PC-3 (cell line): Measurements from ENCODE around the gene PURA. TPM values are rescaled to one million over a fixed set of nuclear protein-coding genes. Genes with fewer than 3 reads are reported as not detected.
A peak's percentile ranks its signal among the peaks of the same experiment; 100 is the strongest.

Source experiments
- ATAC-seq: fragments of 200-7000 bp; cut with Tn5 transposase; 2 replicates; pipeline ENCODE4 v1.9.1; 2020; ENCODE audit warnings: mild to moderate bottlenecking, moderate library complexity
- BruUV-seq: library from RNA; stranded (reverse); fragments of 400-500 nt; replicated peaks from 2 replicates; lab custom pipeline; 2021; lab: Mats Ljungman, UMichigan
- CTCF ChIA-PET: fragments of 300-600 bp; sonication (Branson Sonifier 250); formaldehyde crosslinking; loops from one replicate; lab custom pipeline; 2022; ENCODE audit warnings: antibody characterized with exemption; lab: Charles Lee
- POLR2A ChIA-PET: fragments of 300-600 bp; sonication (Branson Sonifier 250); formaldehyde crosslinking; loops from one replicate; lab custom pipeline; 2022; ENCODE audit warnings: antibody characterized with exemption; ENCODE audit not compliant: unreplicated experiment; lab: Charles Lee
- DNase-seq: peaks from one replicate; pipeline ENCODE4 v3.0.0-alpha.2; 2015
- H2AFZ ChIP-seq: fragments of 300-600 bp; sonication (generic); 2 replicates; pipeline ENCODE4 v1.6.0; 2016; ENCODE audit warnings: antibody characterized with exemption, low read length
- H3F3A ChIP-seq: fragments of 300-600 bp; sonication (generic); one replicate; pipeline ENCODE4 v1.6.0; 2017; ENCODE audit warnings: antibody characterized with exemption, low read length, control low read depth, mild to moderate bottlenecking; ENCODE audit not compliant: unreplicated experiment
- H3K27ac ChIP-seq: fragments of 300-600 bp; sonication (generic); 2 replicates; pipeline ENCODE4 v1.5.1; 2016; ENCODE audit warnings: mild to moderate bottlenecking, low read length
- H3K27me3 ChIP-seq: fragments of 300-600 bp; sonication (generic); 2 replicates; pipeline ENCODE4 v1.6.1; 2016; ENCODE audit warnings: low read length, mixed read lengths
- H3K36me3 ChIP-seq: fragments of 300-600 bp; sonication (generic); 2 replicates; pipeline ENCODE4 v1.6.1; 2016; ENCODE audit warnings: low read depth, mixed run types, low read length, mixed read lengths
- H3K4me1 ChIP-seq: fragments of 300-600 bp; sonication (generic); 2 replicates; pipeline ENCODE4 v1.5.1; 2016; ENCODE audit warnings: low read length; ENCODE audit not compliant: insufficient read depth
- H3K4me2 ChIP-seq: fragments of 300-600 bp; sonication (generic); 2 replicates; pipeline ENCODE4 v1.6.0; 2016; ENCODE audit warnings: low read length
- H3K4me3 ChIP-seq: fragments of 300-600 bp; sonication (generic); 2 replicates; pipeline ENCODE4 v1.5.1; 2016; ENCODE audit warnings: mild to moderate bottlenecking, low read length, mixed read lengths
- H3K79me2 ChIP-seq: fragments of 300-600 bp; sonication (generic); 2 replicates; pipeline ENCODE4 v1.6.1; 2017; ENCODE audit warnings: low read length, mixed read lengths
- H3K9ac ChIP-seq: fragments of 300-600 bp; sonication (generic); 2 replicates; pipeline ENCODE4 v1.6.0; 2016; ENCODE audit warnings: mild to moderate bottlenecking, low read length
- H3K9me2 ChIP-seq: fragments of 300-600 bp; sonication (generic); replicated peaks from 2 replicates; pipeline ENCODE4 v1.6.1; 2016; ENCODE audit warnings: mixed run types, low read length, mixed read lengths
- H3K9me3 ChIP-seq: fragments of 300-600 bp; sonication (generic); 2 replicates; pipeline ENCODE4 v1.6.1; 2016; ENCODE audit warnings: low read length, mixed read lengths
- H4K20me1 ChIP-seq: fragments of 300-600 bp; sonication (generic); 2 replicates; pipeline ENCODE4 v1.6.1; 2016; ENCODE audit warnings: low read length, mixed read lengths
- CTCF ChIP-seq: fragments of 300-600 bp; sonication (generic); conservative IDR thresholded peaks from 2 replicates; pipeline ENCODE4 v1.5.1; 2017; ENCODE audit warnings: antibody characterized with exemption, low read depth, mild to moderate bottlenecking, low read length
- EZH2 ChIP-seq: fragments of 300-600 bp; sonication (generic); IDR thresholded peaks from one replicate; pipeline ENCODE4 v1.6.1; 2017; ENCODE audit warnings: antibody characterized with exemption, mild to moderate bottlenecking, low read length; ENCODE audit not compliant: unreplicated experiment
- EZH2phosphoT487 ChIP-seq: fragments of 300-600 bp; sonication (generic); IDR thresholded peaks from 2 replicates; pipeline ENCODE4 v1.6.1; 2018; ENCODE audit warnings: mild to moderate bottlenecking, antibody characterized with exemption, low read length, borderline replicate concordance
- intact Hi-C: fragments of 100-400 bp; cut with micrococcal nuclease; formaldehyde crosslinking; loops from 2 replicates; pipeline ENCODE4 v1.9.0; 2023
- total RNA-seq: library from RNA; depleted of rRNA; stranded (reverse); fragments of >200 nt; gene quantifications from 2 replicates; pipeline ENCODE4 v1.2.3, GENCODE V29; 2014

Gene PURA
- total RNA-seq, 1 experiment from 2014 or later, result 8.5 TPM

GRCh38 chr5:140168371-140168770, 54.5 kb downstream of the PURA start:
- no peak overlapping the region for H3K27ac ChIP-seq
- no peak overlapping the region for H3K4me3 ChIP-seq
- no peaks in the 10 kb centered on the region for H3K9me2 ChIP-seq
- H3K4me2 ChIP-seq, result peak overlapping the region; percentile 15; the same call in 1 of the 2 replicates
- H3K9ac ChIP-seq, result no peak overlapping the region
- DNase-seq, result peak; percentile 67
- POLR2A ChIA-PET, result no interaction called here
- no TSS peak for BruUV-seq
- ATAC-seq, result peak; percentile 53
- intact Hi-C loops, result loop anchor here (5.0 kb wide), 1 partner anchor 189 kb away; no protein-coding TSS in a partner anchor
- no peaks in the 10 kb centered on the region for H3K36me3 ChIP-seq
- no peaks in the 10 kb centered on the region for H3K79me2 ChIP-seq
- H3F3A ChIP-seq, result no peaks in the 10 kb centered on the region
- H4K20me1 ChIP-seq, result no peaks in the 10 kb centered on the region
- H2AFZ ChIP-seq, result no peak overlapping the region
- no peaks in the 10 kb centered on the region for H3K27me3 ChIP-seq
- CTCF ChIA-PET, result interaction anchor here (1.1 kb wide), 1 partner anchor 96 kb away, joined by 3 read pairs; no protein-coding TSS in a partner anchor
- no peaks in the 10 kb centered on the region for H3K9me3 ChIP-seq
- peaks cover 32% of the 10 kb centered on the region for H3K4me1 ChIP-seq
- TF ChIP-seq EZH2phosphoT487 (no peak), CTCF (no peak), EZH2 (no peak)

GRCh38 chr5:140169410-140169809, 55.5 kb downstream of the PURA start:
- Histone ChIP-seq H3K36me3 (no peaks in the 10 kb centered on the region), H3K79me2 (no peaks in the 10 kb centered on the region), H3K9me2 (no peaks in the 10 kb centered on the region), H3K27ac (no peak overlapping the region), H3K27me3 (no peaks in the 10 kb centered on the region), H3F3A (no peaks in the 10 kb centered on the region), H3K4me1 (peaks cover 34% of the 10 kb centered on the region), H4K20me1 (no peaks in the 10 kb centered on the region), H3K4me3 (no peak overlapping the region), H3K9me3 (no peaks in the 10 kb centered on the region), H3K4me2 (no peak overlapping the region), H3K9ac (no peak overlapping the region), H2AFZ (no peak overlapping the region)
- ATAC-seq, result peak; percentile 59
- intact Hi-C loops, result loop anchor here (5.0 kb wide), 1 partner anchor 188 kb away; no protein-coding TSS in a partner anchor
- no TSS peak for BruUV-seq
- DNase-seq, result peak; percentile 42
- CTCF ChIA-PET, result interaction anchor here (0.7 to 1.2 kb wide), 7 partner anchors 10 to 189 kb away, joined by 3 to 6 read pairs (median 4); partner anchors contain the start of gene HBEGF
- POLR2A ChIA-PET, result no interaction called here
- TF ChIP-seq CTCF (peak; percentile 46), EZH2phosphoT487 (no peak), EZH2 (no peak)

GRCh38 chr5:140172483-140172882, 58.6 kb downstream of the PURA start:
- ATAC-seq, result no peak
- BruUV-seq, result no TSS peak
- no peaks in the 10 kb centered on the region for H3F3A ChIP-seq
- H3K9me3 ChIP-seq, result no peaks in the 10 kb centered on the region
- no peaks in the 10 kb centered on the region for H4K20me1 ChIP-seq
- peaks cover 40% of the 10 kb centered on the region for H3K4me1 ChIP-seq
- ChIA-PET CTCF (no interaction called here), POLR2A (no interaction called here)
- no peaks in the 10 kb centered on the region for H3K9me2 ChIP-seq
- no peak overlapping the region for H3K9ac ChIP-seq
- DNase-seq, result no peak
- no peak overlapping the region for H3K27ac ChIP-seq
- H3K27me3 ChIP-seq, result no peaks in the 10 kb centered on the region
- no peaks in the 10 kb centered on the region for H3K36me3 ChIP-seq
- H2AFZ ChIP-seq, result no peak overlapping the region
- H3K4me3 ChIP-seq, result no peak overlapping the region
- peaks cover 15% of the 10 kb centered on the region for H3K79me2 ChIP-seq
- no peak for TF ChIP-seq CTCF
- TF ChIP-seq EZH2phosphoT487, result no peak
- no peak for TF ChIP-seq EZH2
- no peak overlapping the region for H3K4me2 ChIP-seq
- intact Hi-C loops, result no loop called here
